NCI-H2196 (cell line): ENCODE results near the gene TSEN2.
"Not testable (repeated sequence)": the region's sequence is repeated elsewhere in the genome, so short reads cannot be mapped to it uniquely, and the experiment has no call there.

Source experiments
- DNase-seq: peaks from one replicate; lab custom pipeline; 2025; ENCODE audit not compliant: unreplicated experiment; lab: John Stamatoyannopoulos, UW

The TSEN2 gene

DNA sequence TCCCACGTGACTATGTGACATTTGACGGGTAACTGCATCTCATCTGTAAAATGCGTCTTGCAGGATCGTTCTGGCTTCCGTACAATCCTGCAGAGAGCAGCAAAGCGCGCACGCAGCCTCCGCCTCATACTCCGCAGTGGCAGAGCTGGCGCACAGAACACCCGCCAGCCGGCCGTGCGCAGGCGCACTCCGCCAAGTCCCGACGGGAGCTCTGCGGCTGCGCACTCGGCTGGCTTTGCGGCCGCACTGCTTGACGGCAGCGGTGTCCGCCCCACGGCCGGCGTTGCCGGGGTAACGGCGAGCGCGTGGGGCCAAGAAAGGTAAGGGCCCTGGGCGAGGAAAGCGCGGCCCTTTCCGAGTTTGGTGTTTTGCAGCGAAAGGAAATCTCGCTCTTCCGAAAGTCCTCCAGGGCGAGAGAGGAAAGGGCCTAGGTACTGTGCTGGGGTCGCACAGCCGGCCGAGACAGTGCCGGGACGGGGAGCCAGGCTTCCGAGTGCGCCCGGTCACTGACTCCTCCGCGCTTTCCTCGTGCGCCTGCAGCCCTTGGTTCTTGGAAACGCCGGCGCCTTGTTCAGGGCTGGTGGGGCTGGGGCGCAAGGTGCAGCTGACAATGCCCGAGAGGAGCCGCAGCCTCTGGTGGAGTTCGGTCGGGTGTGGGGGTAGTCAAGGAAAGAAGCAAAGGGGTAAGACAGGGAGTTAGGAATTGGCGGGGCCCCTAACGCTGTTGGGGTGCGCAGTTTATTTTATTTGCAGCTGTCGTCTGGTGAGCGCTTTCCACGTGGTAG is at the start of gene TSEN2:
TSS of gene TSEN2 (plus strand) at position 283 of the 785 bp plus-strand sequence. CDS start 5,321 bp downstream, outside the sequence.
- peak; percentile 89 for DNase-seq

DNA sequence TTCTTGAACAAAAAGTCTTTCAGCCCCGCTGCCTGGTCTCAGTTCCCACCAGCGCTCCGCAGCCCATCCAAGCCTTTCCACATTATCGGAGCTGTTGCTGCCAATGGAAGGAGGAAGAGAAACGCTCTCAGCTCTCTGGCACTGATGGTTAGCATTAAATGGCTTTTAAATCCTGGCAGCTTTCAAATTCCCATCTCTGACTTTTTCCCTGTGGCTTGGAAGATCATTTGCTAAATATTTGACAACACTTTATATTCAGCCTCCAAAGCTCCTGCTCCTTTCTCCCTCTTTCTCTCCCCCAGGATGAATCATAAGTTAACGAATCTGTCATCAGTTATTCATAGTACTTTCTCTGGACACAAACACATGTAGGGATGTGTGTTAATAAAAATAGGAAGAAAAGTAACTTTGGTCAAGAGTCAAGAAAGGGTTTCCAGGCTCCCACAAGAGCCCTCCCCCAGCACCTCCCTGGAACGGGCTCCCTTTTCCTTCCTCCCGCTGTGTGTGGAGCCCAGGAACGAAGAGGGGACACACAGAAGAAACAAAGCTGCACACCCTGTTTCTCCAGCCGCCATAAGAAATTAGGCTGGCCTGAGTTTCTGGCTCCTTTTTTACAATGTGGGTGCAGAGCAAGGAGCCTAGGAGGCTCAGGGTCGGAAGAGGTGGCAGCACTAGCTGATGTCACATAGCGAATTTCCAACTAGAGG is 47.6 kb upstream of the TSEN2 start:
- no peak for DNase-seq

DNA sequence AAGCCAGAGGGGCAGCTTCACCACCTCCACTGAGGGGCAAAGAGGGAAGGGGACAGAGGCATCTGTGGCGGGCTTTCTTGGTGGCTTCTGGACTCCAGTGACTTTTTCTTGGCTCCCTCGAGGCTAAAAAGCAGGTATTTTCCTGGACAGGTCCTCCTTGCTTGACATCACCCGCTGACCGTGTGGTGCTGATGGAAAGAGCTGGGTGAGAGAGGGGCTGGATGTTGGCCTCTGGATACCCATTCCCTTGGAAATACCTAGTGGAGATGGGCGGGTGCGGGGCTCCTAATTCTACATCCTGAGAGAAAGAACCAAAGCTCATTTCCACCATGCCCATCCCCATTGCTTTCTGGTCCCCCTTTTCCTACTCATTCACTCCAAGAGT is 47.1 kb upstream of the TSEN2 start:
- no peak for DNase-seq

DNA sequence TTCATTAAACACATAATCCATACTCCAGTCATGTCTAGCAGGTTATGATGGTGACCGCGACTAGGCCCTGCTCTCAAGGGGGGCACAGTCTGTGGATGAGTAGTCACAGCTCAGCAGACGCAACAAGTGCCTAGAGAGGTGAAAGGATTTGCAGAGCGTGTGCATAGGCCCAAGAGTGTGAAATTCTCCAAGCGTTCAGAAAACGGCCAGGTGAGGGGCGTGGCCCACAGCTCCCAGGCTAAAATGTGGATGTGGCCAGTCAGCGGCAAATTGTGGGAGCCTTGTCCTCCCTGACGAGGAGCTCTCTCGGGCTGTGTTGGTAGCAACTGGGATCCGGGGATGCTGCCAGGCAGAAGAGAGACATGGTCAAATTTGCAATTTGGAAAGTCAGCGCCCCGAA is 46.4 kb upstream of the TSEN2 start:
- no peak for DNase-seq

DNA sequence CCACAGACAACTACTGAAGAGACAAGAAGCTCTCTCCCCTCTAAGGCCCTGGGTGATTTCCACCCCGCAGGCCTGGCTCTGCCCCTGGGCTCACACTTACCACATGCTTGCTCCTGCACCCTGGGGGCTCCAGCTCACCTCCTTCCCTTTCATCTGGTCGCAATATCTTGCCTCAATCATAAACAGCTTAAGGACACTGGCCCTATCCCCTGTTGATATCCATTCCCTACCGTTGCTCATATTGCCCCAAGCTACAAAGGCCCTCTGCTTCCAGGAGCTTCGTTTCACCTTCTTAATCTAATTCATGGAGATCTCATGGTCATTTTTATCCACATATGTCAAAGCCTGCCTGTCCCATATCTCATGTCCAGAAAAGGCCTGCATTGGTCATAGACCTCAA is 46.0 kb upstream of the TSEN2 start:
- no peak for DNase-seq

DNA sequence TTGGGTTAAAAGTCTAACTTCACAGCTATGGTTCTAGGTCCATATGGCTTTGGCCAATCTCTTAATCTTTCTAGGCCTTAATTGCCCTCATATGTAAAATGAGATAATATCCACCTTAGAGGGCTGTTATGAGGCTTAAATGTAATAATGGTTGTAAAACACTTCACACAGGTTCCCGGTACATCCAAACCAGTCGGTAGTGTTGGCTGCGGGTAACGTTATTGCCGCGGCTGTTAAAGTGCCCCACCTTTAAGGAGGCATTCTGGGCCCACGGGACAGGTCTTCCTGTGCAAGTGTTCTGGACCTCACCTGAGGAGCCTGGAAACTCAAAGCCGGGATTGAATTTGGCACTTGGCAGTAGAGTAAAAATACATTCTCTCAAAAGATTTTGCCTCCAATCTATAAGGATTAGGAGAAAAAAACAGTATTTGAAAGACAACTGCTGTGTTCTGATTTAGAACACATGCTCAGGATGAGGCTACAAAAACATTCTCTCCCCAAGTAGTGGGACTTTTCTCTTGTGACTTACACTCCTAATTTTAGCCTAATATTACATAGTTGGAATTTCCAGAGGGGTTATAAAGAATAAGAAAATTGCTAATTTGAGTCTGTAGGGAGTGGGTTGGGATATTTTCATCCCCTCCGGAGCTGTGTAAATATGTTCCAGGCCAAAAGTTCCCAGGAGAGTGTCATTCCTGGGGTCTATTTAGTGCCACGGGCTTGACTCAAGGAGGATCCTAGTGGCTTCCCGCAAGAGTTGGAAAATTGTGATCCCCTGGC is 44.9 kb upstream of the TSEN2 start:
- no peak for DNase-seq

DNA sequence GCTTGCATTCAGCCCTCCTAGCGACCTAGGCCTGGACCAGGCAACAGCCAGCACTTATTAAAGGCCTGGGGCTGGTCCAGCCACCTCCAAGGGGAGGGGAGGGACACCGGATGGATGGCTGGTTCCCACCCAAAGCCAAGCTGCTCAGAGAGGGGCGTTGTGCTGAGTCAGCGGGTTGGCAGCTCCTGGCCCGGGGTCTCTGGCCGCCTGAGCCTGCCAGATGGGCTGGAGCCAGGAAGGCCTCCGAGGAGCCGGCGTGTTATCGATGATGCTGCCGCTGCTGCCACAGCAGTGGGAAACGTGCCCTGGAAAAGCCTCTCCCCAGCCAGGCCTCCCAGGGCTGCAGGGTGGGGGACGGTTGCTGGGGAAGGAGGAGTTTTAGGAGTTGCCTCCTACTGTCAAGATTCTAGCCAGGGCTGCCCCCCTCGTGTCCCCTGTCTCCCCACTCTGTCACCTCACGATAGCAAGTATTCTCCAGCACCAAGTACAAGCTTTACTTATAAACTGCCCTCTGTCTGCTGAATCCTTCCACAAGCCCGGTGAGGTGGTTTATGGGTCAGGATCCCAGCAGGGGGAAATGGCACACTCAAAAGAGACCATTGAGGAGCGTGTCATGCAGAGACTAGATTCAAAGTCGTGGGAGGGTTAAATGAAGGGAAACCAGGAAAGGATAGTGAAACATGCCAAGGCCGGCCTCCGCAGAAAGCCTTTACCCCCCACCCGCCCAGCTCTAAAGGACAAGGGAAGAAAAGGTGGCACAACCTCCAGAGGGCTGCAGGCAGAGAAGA is 43.2 kb upstream of the TSEN2 start:
- no peak for DNase-seq

DNA sequence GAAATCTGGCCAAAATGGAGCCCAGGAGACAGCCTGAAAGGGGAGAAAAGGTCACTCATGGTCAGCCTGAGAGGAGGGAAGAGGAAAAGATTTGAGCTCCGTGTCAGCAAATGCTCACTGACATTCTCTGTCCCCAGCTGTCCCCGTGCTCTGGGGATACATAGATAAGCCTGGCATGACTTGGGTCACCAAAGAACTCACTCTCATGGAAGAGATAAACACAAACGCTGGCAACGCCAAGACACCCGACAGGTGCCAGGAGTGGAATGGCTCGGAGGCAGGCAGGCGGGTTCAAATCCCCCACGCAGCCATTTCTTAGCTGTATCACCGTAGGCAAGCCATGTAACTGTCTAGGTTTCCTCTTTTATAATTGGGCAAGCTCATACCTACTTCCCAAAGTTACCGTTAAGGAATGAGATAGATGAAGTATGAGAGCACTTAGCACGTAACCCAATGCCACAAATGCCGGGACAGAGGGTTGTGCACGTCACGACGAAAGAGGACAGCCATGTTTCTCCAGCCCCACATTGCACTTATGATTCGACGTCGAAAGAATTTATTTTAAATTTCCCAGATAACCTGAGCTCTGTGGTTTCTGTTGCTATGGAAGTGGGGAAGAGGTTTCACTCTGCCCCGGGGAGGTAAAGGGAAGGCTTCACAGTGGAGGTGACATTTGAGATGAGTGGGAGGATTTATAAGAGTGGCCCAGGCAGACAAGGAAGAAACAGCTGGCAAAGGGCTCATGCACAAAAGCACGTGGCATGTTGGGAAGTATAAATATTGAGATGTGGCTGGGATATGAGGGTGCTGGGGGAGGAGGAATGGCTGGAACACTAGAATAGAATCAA is 41.4 kb upstream of the TSEN2 start:
- no peak for DNase-seq

DNA sequence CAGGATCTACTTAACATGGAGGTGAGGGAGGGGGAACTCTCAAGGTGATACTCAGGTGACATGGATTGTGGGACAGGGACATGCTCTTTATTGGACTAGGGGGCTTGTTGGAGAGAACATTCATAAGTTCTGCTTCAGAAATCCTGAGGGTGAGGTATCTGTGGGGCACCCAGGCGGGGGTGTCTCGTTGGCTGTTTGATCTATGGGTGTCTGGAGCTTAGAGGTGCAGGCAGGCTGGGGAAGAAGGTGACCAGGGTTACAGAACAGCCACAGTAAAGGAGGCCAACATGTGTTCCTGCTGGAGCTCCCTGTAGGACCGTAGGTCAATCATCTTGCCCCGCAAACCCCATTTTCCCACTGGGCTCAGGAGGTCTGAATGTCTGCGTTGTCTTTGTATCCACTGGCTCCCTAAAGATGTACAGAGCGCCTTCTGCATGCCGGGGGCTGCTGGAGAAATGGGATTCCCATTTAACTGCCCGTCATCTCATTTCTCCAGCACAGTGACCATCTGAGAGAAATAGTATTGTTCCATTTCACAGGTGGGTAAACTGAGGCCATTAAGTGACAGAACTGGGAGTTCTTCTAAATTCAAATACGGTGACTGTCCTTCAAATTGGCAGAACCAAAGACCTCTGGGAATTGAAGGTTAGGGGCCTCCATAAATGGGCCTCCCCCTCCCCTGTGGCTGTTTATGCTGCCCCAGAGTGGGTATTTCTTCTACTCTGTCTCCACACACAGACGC is 40.3 kb upstream of the TSEN2 start:
- DNase-seq = no peak

DNA sequence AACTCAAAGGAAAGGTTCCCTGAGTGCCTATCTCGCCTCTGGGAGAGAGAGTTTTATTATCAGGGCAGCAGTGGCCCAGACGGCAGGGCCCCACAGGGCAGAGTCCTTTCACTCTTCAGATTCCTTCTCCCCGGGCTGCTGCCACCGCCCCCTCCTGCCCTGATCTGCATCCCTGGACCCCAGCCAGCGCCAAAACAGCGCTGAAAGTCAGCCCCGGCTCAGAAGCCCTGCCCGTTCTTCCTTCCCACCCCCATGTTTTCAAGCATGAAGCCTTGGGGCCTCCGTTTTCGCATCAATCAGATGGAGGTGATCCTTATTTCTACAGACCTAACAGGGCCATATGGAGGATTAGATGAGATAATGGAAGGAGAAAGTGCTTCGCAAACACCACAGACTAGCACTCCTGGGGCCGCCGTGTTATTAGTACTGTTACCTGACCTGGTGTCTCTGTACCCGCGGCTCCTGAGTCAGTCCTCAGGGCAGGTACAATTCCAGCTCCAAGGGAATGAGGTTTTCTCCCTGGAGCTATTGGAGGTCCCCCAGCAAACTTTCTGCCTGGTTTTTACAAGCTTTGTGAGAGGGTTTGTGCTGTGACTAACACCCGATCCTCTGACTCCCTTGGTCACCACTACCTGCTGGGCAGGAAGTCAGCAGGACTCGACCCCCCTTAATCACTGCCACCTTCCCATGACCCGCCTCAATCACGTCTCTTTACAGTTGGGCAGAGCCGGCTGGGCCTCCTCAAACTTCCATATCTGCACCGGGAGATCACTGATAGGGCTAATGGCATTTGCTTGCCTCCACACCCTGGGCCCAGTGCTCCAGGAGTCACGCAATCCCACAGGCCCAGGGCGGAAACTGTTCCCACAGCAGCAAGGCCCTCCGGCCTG is 39.5 kb upstream of the TSEN2 start:
- DNase-seq = no peak

DNA sequence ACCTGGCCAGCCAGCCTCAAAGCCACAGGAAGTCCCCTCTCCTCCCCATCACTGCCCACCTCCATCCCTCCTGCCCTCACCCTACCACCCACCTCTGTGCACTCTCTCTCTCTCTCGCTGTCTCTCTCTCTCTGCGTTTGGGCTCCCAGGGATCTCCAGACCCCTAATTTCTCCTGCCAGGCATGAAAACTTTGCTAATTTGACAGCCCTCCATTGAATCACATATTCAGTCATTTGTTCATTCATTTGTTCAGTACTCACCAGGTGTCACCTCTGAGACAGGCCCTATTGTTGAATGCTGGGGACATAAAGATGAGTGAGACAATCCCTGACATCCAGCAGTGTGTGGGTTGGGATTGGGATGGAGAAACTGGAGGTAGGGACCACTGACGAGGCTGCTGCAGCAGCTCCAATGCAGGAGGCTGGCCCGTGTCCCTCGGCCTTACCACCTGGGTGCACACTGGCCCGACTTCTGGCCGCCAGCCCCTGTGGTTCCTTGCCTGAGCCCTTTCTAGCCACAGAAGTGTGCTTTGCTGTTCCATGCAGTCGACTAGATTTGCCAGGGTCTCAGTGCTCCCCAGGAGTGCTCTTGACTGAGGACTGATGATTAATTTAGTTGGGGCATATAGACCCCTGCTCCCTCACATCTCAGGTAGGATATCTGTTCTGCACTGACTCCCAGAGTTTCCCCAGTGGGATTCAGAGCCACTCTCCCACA is 38.6 kb upstream of the TSEN2 start:
- DNase-seq = no peak

DNA sequence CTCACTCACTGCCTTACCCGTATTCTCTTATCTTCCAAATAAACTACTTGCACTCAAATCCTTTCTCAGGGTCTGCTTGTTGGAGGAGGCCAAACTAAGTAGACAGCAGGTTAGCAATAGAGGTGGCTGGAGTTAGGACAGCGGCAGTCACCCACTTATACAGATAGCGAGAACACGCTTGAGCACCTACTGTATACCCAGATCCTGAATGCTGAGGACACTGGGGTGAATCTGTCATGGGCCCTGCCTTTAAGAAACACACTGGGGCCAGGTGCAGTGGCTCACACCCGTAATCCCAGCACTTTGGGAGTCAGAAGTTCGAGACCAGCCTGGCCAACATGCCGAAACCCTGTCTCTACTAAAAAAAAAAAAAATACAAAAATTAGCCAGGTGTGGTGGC is 38.0 kb upstream of the TSEN2 start:
- no peak for DNase-seq

DNA sequence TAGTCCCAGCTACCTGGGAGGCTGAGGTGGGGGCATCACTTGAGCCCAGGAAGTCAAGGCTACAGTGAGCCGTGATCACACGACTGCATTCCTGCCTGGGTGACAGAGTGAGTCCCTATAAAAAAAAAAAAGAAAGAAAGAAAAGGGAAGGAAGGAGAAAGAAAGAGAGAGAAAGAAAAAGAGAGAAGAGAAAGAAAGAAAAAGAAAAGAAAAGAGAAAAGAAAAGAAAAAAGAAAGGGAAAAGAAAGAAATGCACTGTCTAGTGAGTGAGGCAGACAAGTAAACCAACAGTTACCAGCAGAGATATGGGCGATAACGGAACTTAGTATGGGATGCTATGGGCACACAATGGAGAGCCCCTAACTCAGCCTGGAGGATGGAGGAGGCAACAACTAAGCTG is 37.2 kb upstream of the TSEN2 start:
- no peak for DNase-seq

DNA sequence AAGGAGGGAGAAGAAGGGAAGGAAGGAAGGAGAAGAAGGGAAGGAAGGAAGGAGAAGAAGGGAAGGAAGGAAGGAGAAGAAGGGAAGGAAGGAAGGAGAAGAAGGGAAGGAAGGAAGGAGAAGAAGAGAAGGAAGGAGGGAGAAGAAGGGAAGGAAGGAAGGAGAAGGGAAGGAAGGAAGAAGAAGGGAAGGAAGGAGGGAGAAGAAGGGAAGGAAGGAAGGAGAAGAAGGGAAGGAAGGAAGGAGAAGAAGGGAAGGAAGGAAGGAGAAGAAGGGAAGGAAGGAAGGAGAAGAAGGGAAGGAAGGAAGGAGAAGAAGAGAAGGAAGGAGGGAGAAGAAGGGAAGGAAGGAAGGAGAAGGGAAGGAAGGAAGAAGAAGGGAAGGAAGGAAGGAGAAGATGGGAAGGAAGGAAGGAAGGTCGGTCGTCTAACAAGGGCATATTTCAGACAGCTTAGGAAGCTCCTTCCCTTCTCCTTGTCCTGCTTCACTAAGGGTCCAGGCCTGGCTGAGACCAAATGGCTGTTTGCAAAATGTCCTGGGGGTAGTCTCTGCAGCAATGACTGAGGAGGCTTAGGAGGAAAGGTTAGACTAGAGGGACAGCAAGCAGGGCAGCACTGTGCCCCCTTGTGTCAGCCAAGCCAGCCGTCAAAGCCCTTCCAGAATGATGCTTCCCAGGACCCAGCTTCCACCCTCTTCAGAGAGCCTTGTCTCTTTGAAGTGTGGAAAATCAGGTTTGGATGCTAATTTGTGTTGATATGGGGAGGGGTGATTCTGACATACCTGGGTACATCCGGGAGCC is 35.7 kb upstream of the TSEN2 start:
- not testable (repeated sequence) for DNase-seq

DNA sequence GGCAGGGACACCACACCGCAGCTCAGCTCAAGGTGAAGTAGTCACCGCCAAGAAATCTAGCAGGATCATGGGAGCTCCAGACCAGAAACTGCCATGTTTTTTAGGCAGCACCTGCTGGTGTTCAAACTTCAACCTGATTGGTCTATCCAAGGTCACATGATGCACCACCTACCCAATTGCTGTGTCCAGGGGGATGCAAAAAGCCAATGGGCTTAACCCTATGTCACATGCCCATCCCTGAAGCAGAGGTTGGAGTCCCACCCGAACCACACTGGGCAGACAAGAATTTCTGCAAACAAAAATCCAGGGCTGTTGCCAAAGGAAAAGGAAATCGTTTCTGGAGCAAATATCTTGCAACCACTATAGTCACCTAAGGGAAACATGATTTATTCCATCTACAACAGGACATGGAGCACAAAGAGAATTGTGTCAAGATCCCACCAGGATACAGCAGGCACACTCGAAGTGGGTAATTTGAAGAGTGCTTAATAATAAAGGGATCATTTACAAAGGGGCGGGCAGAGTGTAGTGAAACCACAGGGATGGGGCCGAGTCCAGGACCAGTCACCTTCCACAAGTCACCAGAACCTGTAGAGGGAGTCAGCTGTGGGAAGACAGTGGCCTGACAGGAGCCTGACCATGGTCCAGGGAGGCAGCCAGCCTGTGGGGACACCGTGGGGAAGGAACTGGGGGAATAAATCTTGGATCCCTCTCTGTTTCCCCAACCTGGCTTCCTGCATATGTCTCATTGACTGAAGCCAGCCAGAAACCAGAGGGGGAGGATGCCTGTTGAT is 34.2 kb upstream of the TSEN2 start:
- no peak for DNase-seq

DNA sequence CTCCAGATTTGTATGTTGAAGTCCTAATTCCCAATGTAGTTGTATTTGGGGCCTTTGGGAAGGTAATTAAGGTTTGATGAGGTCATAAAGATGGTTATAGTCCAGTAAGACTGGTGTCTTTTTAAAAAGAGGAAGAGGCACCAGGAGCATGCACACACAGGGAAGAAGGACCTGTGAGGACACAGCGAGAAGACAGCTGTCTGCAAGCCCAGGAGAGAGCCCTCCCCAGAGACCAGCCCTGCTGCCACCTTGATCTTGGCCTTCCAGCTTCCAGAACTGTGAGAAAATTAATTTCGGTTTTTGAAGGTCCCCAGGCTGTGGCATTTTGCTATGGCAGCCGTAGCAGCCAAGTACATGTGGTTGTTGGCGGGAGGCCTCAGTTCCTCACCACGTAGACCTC is 32.8 kb upstream of the TSEN2 start:
- DNase-seq = no peak
